ENCODE data around the gene ELL2.

DNA sequence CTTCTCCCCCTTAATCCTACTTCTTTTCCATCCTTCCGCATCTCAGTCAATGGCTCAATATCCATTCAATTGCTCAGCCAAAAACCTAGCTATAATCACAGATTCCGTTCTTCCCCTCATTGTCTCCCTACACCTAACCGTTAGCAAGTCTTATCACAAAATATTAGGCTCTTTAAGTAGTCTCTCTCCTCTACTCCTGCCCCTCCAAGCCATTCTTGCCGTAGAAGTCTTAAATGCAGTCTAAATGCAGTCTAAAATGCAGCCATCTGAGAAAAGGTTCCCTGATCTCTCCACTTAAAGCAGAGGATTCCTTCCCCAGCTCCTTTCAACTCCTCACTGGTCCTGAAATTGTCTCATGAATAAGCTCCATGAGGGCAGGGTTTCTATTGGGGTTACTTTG lies 57.8 kb downstream of the ELL2 start:
- TF ChIP-seq ZKSCAN1 (IDR thresholded peaks at IDR 0.05; ENCODE audit: low read depth, low read length) (no peak), POLR2AphosphoS5 (IDR thresholded peaks at IDR 0.05; ENCODE audit: control insufficient read depth, insufficient read depth, low read depth, low read length) (no peak), YY1 (IDR thresholded peaks at IDR 0.05; ENCODE audit: borderline replicate concordance in 1 of 3, control insufficient read depth in 1 of 3, extremely low read depth in 1 of 3, insufficient read depth in 3 of 3, insufficient read length in 1 of 3, insufficient replicate concordance in 2 of 3, low read depth in 1 of 3, low read length in 2 of 3) (no peak), NRF1 (conservative IDR thresholded peaks at IDR 0.05 in 1 of 2, IDR thresholded peaks at IDR 0.05 in 1 of 2) (no peak), ZNF668 (CRISPR knock-in tag; IDR thresholded peaks at IDR 0.05) (no peak), PHF21A (IDR thresholded peaks at IDR 0.05; ENCODE audit: borderline replicate concordance, low read depth) (no peak), ARNT (IDR thresholded peaks at IDR 0.05) (no peak), RNF2 (IDR thresholded peaks at IDR 0.05) (no peak)
- TF ChIP-seq, protein P1, sequence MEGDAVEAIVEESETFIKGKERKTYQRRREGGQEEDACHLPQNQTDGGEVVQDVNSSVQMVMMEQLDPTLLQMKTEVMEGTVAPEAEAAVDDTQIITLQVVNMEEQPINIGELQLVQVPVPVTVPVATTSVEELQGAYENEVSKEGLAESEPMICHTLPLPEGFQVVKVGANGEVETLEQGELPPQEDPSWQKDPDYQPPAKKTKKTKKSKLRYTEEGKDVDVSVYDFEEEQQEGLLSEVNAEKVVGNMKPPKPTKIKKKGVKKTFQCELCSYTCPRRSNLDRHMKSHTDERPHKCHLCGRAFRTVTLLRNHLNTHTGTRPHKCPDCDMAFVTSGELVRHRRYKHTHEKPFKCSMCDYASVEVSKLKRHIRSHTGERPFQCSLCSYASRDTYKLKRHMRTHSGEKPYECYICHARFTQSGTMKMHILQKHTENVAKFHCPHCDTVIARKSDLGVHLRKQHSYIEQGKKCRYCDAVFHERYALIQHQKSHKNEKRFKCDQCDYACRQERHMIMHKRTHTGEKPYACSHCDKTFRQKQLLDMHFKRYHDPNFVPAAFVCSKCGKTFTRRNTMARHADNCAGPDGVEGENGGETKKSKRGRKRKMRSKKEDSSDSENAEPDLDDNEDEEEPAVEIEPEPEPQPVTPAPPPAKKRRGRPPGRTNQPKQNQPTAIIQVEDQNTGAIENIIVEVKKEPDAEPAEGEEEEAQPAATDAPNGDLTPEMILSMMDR (IDR thresholded peaks at IDR 0.05 in 2 of 3, conservative IDR thresholded peaks at IDR 0.05 in 1 of 3; ENCODE audit: insufficient read depth in 2 of 3, low read depth in 1 of 3, low read length in 3 of 3): no peak
- TF ChIP-seq, protein P2, sequence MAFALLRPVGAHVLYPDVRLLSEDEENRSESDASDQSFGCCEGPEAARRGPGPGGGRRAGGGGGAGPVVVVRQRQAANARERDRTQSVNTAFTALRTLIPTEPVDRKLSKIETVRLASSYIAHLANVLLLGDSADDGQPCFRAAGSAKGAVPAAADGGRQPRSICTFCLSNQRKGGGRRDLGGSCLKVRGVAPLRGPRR (CRISPR knock-in tag; IDR thresholded peaks at IDR 0.05): no peak

Measured in K562 (cell line).